NCI-H1105 treated with DMSO at 0.1 percent for 48 hours (cell line): ENCODE measurements around the gene NIPSNAP2.
"Not testable (repeated sequence)": the region's sequence is repeated elsewhere in the genome, so short reads cannot be mapped to it uniquely, and the experiment has no call there.

Experiments used
- DNase-seq: peaks from one replicate; lab custom pipeline; 2025; lab: John Stamatoyannopoulos, UW

Gene NIPSNAP2

GRCh38 chr7:55975988-55976633, 11.7 kb downstream of the NIPSNAP2 start:
- DNase-seq = no peak

GRCh38 chr7:55977831-55978230, 13.4 kb downstream of the NIPSNAP2 start:
- peak; percentile 90 for DNase-seq

GRCh38 chr7:55980266-55980665, 15.9 kb downstream of the NIPSNAP2 start:
- no peak for DNase-seq

- DNase-seq = no peak
Observed at GRCh38 chr7:55983537-55983936, 19.2 kb downstream of the NIPSNAP2 start.

GRCh38 chr7:55992346-55992745, 28.0 kb downstream of the NIPSNAP2 start:
- DNase-seq = no peak

GRCh38 chr7:55996856-55997500, 32.6 kb downstream of the NIPSNAP2 start:
- DNase-seq = no peak

GRCh38 chr7:56003749-56004148, 39.4 kb downstream of the NIPSNAP2 start:
- no peak for DNase-seq

- no peak for DNase-seq
Observed at GRCh38 chr7:56007167-56007652, 42.8 kb downstream of the NIPSNAP2 start.

- no peak for DNase-seq
Observed at GRCh38 chr7:56007891-56008290, 43.5 kb downstream of the NIPSNAP2 start.

GRCh38 chr7:56009695-56010094, 45.3 kb downstream of the NIPSNAP2 start:
- peak; percentile 93 for DNase-seq

GRCh38 chr7:56017015-56017414, 52.6 kb downstream of the NIPSNAP2 start:
- DNase-seq = not testable (repeated sequence)

- DNase-seq = no peak
Observed at GRCh38 chr7:56019501-56019900, 55.1 kb downstream of the NIPSNAP2 start.

- DNase-seq = no peak
Observed at GRCh38 chr7:56023500-56023899, 59.1 kb downstream of the NIPSNAP2 start.

- DNase-seq = peak; percentile 83
Observed at GRCh38 chr7:56026538-56026937, 62.2 kb downstream of the NIPSNAP2 start.

GRCh38 chr7:56028942-56029630, 64.7 kb downstream of the NIPSNAP2 start:
- no peak for DNase-seq

GRCh38 chr7:56030340-56030739, 66.0 kb downstream of the NIPSNAP2 start:
- no peak for DNase-seq

GRCh38 chr7:56031556-56031955, 67.2 kb downstream of the NIPSNAP2 start:
- not testable (repeated sequence) for DNase-seq

- DNase-seq = not testable (repeated sequence)
Observed at GRCh38 chr7:56032578-56032977, 68.2 kb downstream of the NIPSNAP2 start.

GRCh38 chr7:56033671-56034432, 69.5 kb downstream of the NIPSNAP2 start:
- peak; percentile 90 for DNase-seq

- DNase-seq = no peak
Observed at GRCh38 chr7:56040730-56041129, 76.3 kb downstream of the NIPSNAP2 start.

- DNase-seq = not testable (repeated sequence)
Observed at GRCh38 chr7:56045758-56046157, 81.4 kb downstream of the NIPSNAP2 start.
